CD4-positive, alpha-beta T cell treated with Interleukin-6 at 100 ng/mL for 8 hours (primary cell): ENCODE results near the gene APOBEC3C.
"Not testable (repeated sequence)": the region's sequence is repeated elsewhere in the genome, so short reads cannot be mapped to it uniquely, and the experiment has no call there.

Experiments
- DNase-seq: peaks from one replicate; pipeline ENCODE4 v3.0.0-alpha.2; 2020; ENCODE audit warnings: mixed read lengths, low spot score

The APOBEC3C gene

DNA sequence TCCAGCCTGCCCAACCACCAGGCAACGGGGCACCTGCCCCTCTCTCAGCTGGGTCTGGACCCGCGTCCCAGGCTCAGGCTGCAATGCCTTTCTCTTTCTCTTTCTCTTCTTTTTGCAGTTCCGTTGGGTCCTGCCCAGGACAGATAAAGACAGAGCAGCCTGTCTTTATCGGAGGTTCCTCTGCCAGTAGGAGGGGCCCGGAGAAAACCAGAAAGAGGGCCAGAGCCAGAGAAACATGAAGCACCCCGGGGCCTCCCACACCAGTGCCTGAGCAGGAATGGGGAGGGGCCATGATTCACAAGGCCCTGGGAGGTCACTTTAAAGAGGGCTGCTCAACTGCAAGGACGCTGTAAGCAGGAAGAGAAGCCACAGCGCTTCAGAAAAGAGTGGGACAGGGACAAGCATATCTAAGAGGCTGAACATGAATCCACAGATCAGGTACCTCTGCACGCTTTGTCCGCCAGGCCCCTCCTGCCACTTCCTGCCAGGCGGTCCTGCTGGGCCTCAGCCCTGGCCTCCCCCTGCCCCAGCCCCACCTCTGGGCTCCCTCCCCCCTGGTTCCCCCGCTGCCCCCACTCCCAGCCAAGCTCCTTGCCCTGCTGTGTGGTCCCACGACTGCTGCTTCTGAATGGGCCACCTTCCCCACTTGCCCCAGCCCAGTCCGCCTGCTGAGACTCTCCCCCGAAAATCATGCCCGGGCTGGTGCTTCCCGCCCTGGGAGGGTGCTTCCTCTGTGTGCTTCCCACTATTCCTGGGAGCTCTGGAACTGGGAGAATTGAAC is at the start of gene APOBEC3C:
APOBEC3C (plus strand) TSS at position 316 of the 781 bp plus-strand sequence; CDS start at position 422, 106 bp downstream.
- DNase-seq = peak; percentile 84

- DNase-seq = no peak
These were observed 49.8 kb upstream of the APOBEC3C start for GRCh38 chr22:38964306-38964705.

DNA sequence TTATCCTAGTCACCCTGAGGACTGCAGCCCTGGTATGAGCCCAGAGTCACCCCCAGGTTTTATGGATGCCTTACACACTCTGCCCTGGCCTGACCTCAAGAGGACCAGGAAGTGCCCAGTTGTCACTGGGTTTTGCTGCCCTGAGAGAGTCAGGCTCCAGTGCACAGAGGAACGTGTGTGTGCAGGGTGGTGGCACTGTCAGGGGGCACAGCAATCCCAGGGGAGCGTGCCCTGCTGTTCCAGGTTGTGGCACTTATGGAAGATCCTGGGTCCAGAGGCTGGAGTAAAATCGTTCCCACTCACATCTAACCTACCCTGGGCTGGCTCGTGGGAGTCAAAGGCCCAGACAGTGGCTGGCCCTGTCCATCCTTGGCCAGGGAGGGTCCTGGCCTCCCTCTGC is 49.1 kb upstream of the APOBEC3C start:
- no peak for DNase-seq

- no peak for DNase-seq
These were observed 48.3 kb upstream of the APOBEC3C start for GRCh38 chr22:38965614-38966379.

GRCh38 chr22:38966380-38966702 is 47.7 kb upstream of the APOBEC3C start:
- DNase-seq = no peak

GRCh38 chr22:38966942-38967341 is 47.1 kb upstream of the APOBEC3C start:
- DNase-seq = no peak

- DNase-seq = no peak
These were observed 46.3 kb upstream of the APOBEC3C start for GRCh38 chr22:38967451-38968450.

GRCh38 chr22:38968801-38969200 is 45.3 kb upstream of the APOBEC3C start:
- DNase-seq = no peak

- no peak for DNase-seq
These were observed 43.5 kb upstream of the APOBEC3C start for GRCh38 chr22:38970551-38970950.

GRCh38 chr22:38971202-38971601 is 42.9 kb upstream of the APOBEC3C start:
- no peak for DNase-seq

DNA sequence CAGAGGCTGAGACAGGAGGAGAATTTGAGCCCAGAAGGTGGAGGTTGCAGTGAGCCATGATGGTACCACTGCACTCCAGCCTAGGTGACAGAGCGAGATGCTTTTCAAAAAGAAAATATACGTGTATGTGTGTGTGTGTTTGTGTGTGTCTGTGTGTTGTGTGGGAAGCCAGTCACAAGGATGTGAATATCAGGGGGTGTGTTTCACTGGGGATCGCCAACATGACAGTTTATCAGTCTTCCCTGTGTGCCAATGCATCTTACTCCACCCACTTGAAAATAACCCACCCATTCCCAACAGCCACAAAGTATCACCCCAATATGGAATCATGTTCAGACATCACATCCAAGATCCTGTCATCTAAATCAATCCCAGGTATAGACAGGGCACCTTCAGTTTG is 42.3 kb upstream of the APOBEC3C start:
- DNase-seq = no peak

DNA sequence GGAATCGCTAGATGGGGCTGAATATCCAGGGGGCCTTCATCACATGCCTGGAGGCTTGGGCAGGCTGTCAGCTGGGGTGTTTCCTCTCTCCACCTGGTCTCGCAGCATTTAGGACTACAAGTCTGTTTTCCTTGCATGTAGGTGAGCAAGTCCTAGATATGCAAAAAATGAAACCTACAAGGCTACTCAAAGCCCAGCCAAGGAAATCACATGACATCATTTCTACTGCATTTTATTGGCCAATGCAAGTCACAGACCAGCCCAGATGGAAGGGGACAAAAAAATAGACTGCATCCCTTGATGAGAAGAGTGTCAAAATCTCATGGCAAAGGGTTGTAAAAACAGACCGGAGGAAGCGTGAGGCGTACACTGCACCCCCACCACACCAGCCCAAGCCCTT is 41.5 kb upstream of the APOBEC3C start:
- no peak for DNase-seq

GRCh38 chr22:38973289-38974169 is 40.5 kb upstream of the APOBEC3C start:
- peak; percentile 33 for DNase-seq

GRCh38 chr22:38974170-38974825 is 39.8 kb upstream of the APOBEC3C start:
- DNase-seq = no peak

- DNase-seq = no peak
These were observed 39.3 kb upstream of the APOBEC3C start for GRCh38 chr22:38974826-38975175.

- not testable (repeated sequence) for DNase-seq
These were observed 36.8 kb upstream of the APOBEC3C start for GRCh38 chr22:38977289-38977688.

GRCh38 chr22:38980587-38980986 is 33.5 kb upstream of the APOBEC3C start:
- not testable (repeated sequence) for DNase-seq

DNA sequence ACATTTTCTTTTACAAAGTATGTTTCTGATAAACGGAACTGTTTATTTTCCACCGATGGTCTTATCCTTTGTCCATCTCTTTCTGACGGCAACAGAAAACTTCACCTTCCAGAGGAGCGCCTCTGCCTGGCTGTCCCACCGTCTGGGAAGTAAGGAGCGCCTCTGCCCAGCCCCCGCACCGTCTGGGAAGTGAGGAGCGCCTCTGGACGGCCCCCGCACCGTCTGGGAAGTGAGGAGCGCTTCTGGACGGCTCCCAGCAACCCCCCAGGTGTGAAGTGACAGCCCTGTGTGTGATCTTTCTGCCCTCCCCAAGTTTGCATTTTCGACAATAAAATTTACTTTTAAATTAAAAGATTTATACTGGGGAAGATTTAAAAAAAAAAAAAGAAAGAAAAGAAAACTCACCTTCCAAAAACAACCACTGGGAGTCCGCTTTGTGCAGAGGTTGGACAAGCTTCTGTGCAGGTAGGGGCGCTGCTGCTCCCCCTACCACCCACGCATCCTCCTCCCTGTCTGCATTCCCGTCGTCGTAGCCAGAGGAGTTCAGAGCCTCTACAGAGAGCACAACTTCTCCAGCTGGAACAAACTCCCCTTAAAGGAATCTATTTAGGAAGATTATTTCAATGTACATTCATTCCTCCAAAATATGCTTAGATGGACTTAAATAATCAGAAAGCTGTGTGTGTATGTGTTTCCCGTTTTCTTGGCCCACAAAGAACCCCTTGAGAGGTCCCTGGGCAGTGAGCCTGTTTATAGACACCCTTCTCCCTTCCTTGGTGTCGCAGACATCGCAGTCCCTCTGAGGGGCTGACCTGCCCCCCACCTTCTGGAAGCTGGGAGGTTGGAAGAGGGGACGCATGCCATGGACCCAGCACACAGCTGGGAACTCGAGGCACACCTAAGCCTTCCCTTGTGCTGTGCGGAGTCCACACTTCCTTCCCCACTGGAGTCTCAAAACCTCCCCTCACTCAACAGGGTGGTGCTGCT is 32.8 kb upstream of the APOBEC3C start:
- no peak for DNase-seq
